Gastrocnemius medialis (tissue), 4 donors: ENCODE results near the gene PRPF19.

Experiments
- POLR2A ChIP-seq, 2 donors: fragments of 450-650 bp; IDR thresholded peaks; one replicate each; pipeline ENCODE4 v1.6.1; 2017; ENCODE audit warnings: antibody characterized with exemption in 2 of 2, mild to moderate bottlenecking in 2 of 2, moderate library complexity in 2 of 2
- TF ChIP-seq, protein P1 (sequence below), 5 experiments: fragments of 450-650 bp in 3 of 5; fragments of 200-600 bp in 2 of 5; sonication (generic) in 2 of 5; IDR thresholded peaks in 4 of 5; conservative IDR thresholded peaks in 1 of 5; 1 replicate in 4 of 5; 2 replicates in 1 of 5; pipeline ENCODE4 v1.5.1; 2016 to 2019; ENCODE audit warnings: antibody characterized with exemption in 5 of 5, mild to moderate bottlenecking in 3 of 5, moderate library complexity in 3 of 5

DNA sequence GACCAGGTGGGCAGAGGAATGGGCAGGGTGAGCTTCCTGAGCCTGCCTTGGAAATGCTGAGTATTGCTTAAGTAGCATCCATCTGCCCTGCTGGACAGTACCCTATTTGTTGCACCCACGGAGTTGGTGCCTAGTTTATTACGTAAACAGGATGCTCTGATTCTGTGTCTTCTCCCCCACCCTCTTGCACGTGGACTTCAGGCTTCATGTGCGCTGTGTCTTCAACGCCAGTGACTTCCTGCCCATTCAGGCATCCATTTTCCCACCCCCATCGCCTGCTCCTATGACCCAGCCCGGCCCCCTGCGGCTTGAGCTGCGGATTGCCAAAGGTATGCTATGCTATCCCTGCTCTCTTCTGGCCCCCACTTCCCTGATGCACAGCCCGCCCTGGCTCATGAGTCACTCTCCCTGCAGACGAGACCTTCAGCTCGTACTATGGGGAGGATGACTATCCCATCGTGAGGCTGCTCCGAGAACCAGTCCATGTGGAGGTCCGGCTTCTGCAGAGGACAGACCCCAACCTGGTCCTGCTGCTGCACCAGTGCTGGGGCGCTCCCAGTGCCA is 33.3 kb downstream of the PRPF19 start:
- TF ChIP-seq, protein P1, sequence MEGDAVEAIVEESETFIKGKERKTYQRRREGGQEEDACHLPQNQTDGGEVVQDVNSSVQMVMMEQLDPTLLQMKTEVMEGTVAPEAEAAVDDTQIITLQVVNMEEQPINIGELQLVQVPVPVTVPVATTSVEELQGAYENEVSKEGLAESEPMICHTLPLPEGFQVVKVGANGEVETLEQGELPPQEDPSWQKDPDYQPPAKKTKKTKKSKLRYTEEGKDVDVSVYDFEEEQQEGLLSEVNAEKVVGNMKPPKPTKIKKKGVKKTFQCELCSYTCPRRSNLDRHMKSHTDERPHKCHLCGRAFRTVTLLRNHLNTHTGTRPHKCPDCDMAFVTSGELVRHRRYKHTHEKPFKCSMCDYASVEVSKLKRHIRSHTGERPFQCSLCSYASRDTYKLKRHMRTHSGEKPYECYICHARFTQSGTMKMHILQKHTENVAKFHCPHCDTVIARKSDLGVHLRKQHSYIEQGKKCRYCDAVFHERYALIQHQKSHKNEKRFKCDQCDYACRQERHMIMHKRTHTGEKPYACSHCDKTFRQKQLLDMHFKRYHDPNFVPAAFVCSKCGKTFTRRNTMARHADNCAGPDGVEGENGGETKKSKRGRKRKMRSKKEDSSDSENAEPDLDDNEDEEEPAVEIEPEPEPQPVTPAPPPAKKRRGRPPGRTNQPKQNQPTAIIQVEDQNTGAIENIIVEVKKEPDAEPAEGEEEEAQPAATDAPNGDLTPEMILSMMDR (IDR thresholded peaks at IDR 0.05 in 4 of 5, conservative IDR thresholded peaks at IDR 0.05 in 1 of 5): no peak
- TF ChIP-seq POLR2A (IDR thresholded peaks at IDR 0.05): no peak
